Activated CD8-positive, alpha-beta memory T cell treated with anti-CD3 and anti-CD28 coated beads, Interleukin-2, amount 50 U/mL, for 24 hours (primary cell): ENCODE data around the gene RPS15A.

Experiments
- DNase-seq: peaks from one replicate; pipeline ENCODE4 v3.0.0-alpha.2; 2020; ENCODE audit errors: extremely low read depth

RPS15A gene

GRCh38 chr16:18789850-18790706, at the start of gene RPS15A:
RPS15A (minus strand) TSS chr16:18790334; CDS start chr16:18789113, 1,221 bp downstream.
- DNase-seq, result peak; percentile 90

- DNase-seq, result no peak
Measured at GRCh38 chr16:18839555-18839954, 49.4 kb upstream of the RPS15A start.

DNA sequence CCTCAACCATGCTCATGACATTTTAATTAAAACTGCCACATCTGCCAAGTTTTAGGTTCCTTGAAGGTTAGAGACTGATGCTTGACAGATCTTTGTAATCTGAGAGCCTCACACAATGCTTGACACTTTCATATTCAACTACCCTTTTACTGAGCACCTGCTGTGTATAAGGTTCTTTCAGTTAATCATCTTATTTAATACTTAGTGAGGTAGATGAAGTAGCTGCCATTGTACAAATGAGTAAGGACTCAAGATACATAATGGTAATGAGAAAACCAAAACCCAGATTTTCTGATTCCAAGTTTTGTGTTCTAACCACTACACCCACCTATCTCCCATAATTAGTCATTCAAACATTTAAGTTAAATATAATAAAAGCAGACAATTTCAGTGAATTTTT, 46.6 kb upstream of the RPS15A start:
- DNase-seq, result no peak

- DNase-seq, result no peak
Measured at GRCh38 chr16:18834864-18835263, 44.7 kb upstream of the RPS15A start.

- no peak for DNase-seq
Measured at GRCh38 chr16:18833707-18834505, 43.8 kb upstream of the RPS15A start.

DNA sequence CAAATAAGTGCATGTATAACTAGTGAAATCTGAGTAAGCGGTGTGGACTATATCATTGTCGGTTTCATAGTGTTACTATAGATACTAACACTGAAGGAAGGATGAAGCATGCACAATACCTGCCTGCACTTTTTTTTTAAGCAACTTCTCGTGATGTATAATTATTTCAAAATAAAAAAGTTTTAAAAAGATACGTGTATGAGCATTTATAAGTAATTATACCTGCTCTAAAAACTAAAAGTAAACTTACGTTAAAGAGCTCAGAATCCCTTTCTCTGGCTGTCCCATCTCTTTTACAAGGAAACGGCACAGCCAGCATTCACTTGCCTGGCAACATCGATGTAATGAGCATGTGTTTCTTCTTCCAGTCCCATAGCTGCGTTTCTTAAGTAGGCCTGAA, 42.5 kb upstream of the RPS15A start:
- DNase-seq, result no peak

- no peak for DNase-seq
Measured at GRCh38 chr16:18832006-18832405, 41.9 kb upstream of the RPS15A start.

DNA sequence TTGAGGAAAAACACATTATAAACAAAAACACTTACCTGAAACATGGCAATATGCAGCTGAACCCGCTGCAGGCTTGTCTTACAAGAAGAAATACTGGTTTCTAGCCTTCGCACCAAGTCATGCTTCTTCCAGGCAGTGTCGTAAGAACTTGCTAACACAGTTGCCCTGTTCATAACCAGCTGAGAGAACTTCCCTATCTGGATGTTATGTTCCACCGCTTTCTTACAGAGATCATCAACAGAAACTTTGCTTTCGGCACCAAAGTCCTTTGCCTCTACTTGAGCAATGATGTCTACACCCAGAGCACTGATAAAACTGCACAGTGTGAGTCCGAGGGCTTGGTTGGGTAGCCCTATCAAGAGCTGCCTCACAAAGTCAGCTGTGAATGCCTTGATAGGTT, 39.1 kb upstream of the RPS15A start:
- no peak for DNase-seq

DNA sequence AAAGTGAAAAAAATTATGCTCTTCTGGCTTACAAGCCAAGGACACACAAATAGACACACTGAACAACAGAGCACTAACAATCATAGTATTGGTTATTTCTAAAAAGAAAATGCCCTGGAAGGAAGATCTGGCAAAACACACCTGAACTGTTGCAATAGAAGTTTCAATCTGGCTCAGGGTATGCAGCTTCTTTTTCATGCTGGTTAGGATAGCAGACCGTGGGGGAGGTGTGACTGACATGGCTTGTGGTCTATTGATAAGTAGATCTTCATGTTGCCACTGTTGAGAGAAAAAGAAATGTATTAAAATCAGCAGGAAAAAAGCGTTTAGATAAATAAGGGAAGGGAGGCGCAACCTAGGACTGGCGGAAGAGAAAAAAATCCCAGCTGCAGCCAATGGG, 37.8 kb upstream of the RPS15A start:
- no peak for DNase-seq

DNA sequence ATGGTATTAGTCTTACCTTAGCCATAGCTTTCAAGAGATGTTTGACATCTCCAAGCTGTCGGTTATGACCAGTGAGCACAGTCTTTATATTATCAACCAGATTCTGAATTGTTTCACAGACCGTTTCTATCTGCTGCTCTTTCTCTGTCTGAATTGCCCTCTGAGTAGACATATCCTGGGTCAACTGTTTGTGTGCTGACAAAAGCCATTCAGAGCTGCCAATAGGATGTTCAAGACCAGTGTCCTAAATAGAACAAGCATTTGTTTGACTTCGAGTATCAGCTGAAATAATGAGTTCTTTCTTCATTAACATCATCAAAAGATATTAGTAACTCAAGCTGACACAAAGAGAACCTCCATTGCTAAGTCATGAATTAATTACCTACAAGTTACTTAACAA, 26.2 kb upstream of the RPS15A start:
- no peak for DNase-seq

DNA sequence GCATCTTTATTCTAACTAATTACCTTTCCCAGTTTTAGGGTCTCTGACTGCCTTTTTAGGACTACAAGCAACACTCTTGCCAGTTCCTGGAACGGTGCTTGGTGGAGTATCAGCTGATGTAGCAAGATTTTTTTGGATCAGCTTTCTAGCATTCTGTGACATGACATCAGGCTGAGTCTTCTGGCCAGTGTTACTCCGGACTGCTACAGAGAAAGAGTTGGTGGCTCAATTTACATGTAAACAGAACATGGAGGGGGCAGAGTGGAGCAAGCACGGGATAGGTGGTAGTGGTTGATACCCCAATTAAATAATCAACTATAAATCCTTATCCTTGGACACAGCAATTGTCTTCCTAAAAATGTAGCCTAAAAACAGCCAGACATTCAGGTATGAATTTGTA, 21.8 kb upstream of the RPS15A start:
- no peak for DNase-seq

DNA sequence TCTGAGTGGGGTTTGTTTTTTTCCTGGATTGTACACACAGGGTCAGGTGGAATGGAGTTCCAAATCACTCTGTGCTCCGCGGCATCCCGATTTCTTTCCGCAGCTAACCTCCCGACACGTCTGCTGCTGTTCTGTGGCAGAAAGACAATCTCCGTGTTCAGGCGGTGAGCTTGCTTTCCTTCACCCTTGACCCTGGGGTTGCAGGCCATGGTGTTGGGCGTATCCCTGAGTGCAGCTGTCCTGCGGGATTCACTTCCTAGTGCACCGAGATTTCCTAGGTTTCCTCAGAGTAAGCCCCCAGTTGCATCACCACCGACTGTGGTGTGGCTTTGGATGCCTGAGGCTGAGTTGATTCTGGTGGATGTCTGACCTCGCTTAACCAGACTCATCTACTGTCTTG, 19.0 kb upstream of the RPS15A start:
- no peak for DNase-seq

GRCh38 chr16:18805257-18805773, 15.2 kb upstream of the RPS15A start:
- no peak for DNase-seq

- DNase-seq, result no peak
Measured at GRCh38 chr16:18804540-18804939, 14.4 kb upstream of the RPS15A start.

DNA sequence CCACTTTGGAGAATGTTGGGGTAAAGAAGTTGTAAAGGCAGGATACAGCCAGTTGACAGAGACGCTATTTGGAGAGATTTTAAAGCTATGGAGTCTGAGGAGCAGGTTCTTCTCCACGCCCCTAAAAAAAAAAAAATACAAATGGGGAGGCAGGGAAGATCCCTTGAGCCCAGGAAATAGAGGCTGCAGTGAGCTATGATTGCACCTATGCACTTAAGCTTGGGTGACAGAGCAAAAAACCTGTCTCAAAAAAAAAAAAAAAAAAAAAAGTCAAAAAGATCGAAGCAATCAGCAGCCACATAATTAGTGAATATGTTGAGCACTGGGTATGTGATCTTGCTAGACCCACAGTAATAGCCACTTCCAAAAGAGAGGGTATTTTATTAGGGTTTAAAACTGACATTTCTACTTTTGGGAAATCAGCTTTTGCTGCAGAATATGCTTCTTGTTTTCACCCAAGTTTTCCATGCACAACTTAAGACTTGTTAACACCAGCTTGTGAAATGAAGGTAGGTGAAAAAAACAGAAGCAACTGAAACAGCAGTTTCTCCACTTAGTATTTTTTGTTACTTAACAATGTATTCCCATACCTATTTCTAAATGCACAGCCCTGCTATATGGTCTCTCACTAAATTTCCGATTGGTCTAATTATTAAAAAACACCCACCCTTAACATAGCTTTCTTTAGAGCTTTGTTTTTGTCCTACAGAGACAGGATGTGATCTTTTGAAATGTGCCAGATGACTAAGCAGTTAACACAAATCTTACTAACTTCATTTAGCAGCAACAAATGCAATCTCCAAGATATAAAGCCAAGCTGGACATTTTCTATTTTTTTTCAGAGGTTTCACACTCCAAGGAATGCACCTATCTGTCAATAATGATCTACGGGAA, 13.7 kb upstream of the RPS15A start:
- DNase-seq, result no peak

- no peak for DNase-seq
Measured at GRCh38 chr16:18802767-18803343, 12.7 kb upstream of the RPS15A start.

DNA sequence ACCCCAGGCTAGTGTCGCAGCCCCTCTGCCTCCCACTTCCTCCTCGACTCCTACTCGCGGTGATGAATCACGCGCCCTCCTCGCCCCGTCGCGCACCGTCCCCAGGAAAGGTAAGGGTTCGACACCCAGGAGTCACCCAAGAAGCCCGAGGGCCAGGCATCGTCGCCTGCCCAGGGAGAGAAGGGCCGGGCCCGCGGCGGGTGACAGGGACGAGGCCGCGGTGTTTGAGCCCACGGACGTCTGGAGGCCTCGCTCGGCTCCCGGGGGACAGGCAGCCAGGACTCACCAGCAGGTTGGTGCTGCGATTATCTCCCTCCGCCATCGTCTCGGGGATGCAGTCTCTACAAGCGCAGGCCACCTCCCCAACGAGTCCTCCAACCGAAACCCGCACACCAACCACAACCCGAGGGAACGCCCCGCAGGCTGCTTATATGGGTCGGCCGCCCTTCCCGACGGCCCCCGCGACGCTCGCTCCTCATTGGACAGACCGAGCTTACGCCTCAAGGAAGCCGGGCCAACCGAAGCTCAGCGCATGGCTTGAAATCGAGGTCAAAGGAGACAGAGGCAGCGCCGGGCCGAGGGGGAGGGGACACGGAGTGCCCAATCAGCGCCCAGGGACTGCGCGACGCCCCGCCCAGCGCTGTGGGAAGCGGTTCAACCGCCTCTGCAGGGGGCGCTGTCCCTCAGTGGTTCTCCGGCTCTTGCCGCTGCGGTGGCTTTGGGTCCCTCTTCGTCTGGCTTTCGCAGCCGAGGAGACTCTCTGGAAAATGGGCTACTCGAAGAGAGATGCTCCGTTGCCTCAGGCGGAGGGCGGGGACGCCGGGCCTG, 11.2 kb upstream of the RPS15A start, which contains the start of gene ARL6IP1:
Gene ARL6IP1, minus strand, starts transcription at position 405 of the 828 bp plus-strand sequence. Its CDS starts 83 bp downstream, at position 322.
- DNase-seq, result peak; percentile 94

GRCh38 chr16:18800775-18801144, 10.6 kb upstream of the RPS15A start:
- no peak for DNase-seq

DNA sequence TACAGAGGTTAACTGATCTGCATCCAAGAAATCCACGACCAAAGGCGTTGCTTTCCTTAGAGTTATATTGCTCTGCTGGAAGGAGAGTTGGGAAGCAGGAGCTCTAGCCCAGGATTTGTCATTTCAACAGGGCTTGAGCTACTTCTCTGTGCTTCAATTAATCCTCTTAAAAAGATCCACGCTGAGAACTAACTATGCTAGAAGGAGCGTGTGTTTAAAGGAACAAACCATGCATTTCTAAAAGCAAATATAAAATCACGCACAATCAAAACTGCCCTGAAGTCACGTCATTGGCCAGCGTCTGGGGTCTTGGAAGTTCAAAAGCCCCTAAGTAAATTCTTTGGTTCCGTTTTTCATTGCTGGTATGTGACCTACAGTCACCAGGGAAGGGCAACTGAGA, 10.2 kb upstream of the RPS15A start:
- DNase-seq, result no peak

DNA sequence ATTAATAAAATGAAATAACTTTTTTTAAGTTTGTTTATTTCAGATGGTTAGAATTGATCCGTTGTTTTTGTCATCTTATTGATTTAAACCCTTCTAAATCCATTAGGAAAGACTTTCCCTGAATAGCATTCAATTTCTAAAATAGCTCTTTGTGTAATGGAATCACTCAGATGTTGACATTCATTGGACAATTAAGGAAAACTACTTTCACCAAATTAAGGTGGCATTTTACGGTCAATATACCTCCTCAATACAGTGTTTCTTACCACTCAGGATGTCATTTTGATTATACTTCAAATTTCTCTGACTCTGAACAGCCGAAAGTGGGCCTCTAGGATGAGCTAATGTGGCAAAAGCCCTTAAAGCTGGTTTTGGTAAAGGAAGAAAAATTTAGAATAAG, 9.4 kb upstream of the RPS15A start:
- no peak for DNase-seq
